MCF 10A (cell line): ENCODE measurements around the gene NECTIN3. TPM values are rescaled to one million over a fixed set of nuclear protein-coding genes. Genes with fewer than 3 reads are reported as not detected.
A peak's percentile ranks its signal among the peaks of the same experiment; 100 is the strongest.

ENCODE experiments used
- BruUV-seq: library from RNA; stranded (reverse); fragments of 400-500 nt; replicated peaks from 2 replicates; lab custom pipeline; 2021; lab: Mats Ljungman, UMichigan
- CTCF ChIA-PET: fragments of 300-600 bp; sonication (Branson Sonifier 250); formaldehyde crosslinking; extraction: SDS; loops from one replicate; lab custom pipeline; 2021; ENCODE audit warnings: antibody characterized with exemption, inconsistent platforms; lab: Yijun Ruan, JAX
- POLR2A ChIA-PET: fragments of 300-600, 350-650 bp; sonication (Branson Sonifier 250); formaldehyde crosslinking; extraction: SDS; loops from one replicate; lab custom pipeline; 2020; ENCODE audit warnings: antibody characterized with exemption, inconsistent platforms; lab: Yijun Ruan, JAX
- DNase-seq: peaks from one replicate; pipeline ENCODE4 v3.0.0-alpha.2; 2018; ENCODE audit not compliant: unreplicated experiment
- H3K27ac Mint-ChIP-seq: one replicate; pipeline ENCODE4 v1.8.0; 2022; ENCODE audit warnings: mild to moderate bottlenecking, low read depth, mixed read lengths; ENCODE audit not compliant: unreplicated experiment
- H3K27me3 Mint-ChIP-seq: one replicate; pipeline ENCODE4 v1.8.0; 2022; ENCODE audit warnings: mixed read lengths; ENCODE audit not compliant: insufficient read depth, unreplicated experiment
- H3K36me3 Mint-ChIP-seq: one replicate; pipeline ENCODE4 v1.8.0; 2022; ENCODE audit warnings: mild to moderate bottlenecking, moderate library complexity, mixed read lengths; ENCODE audit not compliant: insufficient read depth, unreplicated experiment
- H3K4me1 Mint-ChIP-seq: one replicate; pipeline ENCODE4 v1.8.0; 2022; ENCODE audit warnings: mixed read lengths; ENCODE audit not compliant: insufficient read depth, unreplicated experiment
- H3K4me3 Mint-ChIP-seq: one replicate; pipeline ENCODE4 v1.8.0; 2022; ENCODE audit warnings: mild to moderate bottlenecking, moderate library complexity, mixed read lengths; ENCODE audit not compliant: unreplicated experiment
- H3K9me3 Mint-ChIP-seq: one replicate; pipeline ENCODE4 v1.8.0; 2022; ENCODE audit warnings: mixed read lengths; ENCODE audit not compliant: unreplicated experiment
- CTCF ChIP-seq: fragments of 200-600 bp; IDR thresholded peaks from one replicate; pipeline ENCODE4 v1.8.0; 2022; ENCODE audit warnings: antibody characterized with exemption, mild to moderate bottlenecking; ENCODE audit not compliant: unreplicated experiment
- intact Hi-C: fragments of 100-400 bp; cut with micrococcal nuclease; formaldehyde crosslinking; loops from 2 replicates; pipeline ENCODE4 v1.14.1; 2022
- total RNA-seq: library from RNA; stranded (reverse); gene quantifications from 2 replicates; pipeline ENCODE4 v1.2.3, GENCODE V29; 2022

The NECTIN3 gene
- total RNA-seq, 1 experiment from 2014 or later: 25.6 TPM

DNA sequence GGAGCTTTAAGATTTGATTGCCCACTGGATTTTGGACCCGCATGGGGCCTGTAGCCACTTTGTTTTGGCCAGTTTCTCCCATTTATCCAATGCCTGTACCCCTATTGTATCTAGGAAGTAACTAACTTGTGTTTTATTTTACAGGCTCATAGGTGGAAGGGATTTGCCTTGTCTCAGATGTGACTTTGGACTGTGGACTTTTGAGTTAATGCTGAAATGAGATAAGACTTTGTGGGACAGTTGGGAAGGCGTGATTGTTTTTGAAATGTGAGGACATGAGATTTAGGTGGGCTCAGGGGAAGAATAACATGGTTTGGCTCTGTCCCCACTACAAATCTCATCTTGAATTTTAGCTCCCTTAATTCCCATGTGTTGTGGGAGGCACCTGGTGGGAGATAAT, 30.7 kb upstream of the NECTIN3 start:
- Mint-ChIP-seq H3K36me3 (no peaks in the 10 kb centered on the region), H3K27me3 (no peaks in the 10 kb centered on the region), H3K4me1 (no peaks in the 10 kb centered on the region), H3K4me3 (no peak overlapping the region), H3K27ac (no peak overlapping the region), H3K9me3 (peaks cover 15% of the 10 kb centered on the region)
- no peak for DNase-seq
- ChIA-PET CTCF (no interaction called here), POLR2A (no interaction called here)
- BruUV-seq: no TSS peak
- no peak for TF ChIP-seq CTCF
- intact Hi-C loops: no loop called here

GRCh38 chr3:111045564-111045963, 26.1 kb upstream of the NECTIN3 start:
- H3K4me3 Mint-ChIP-seq: no peak overlapping the region
- H3K27ac Mint-ChIP-seq: no peak overlapping the region
- POLR2A ChIA-PET: no interaction called here
- peak; percentile 72 for DNase-seq
- no peaks in the 10 kb centered on the region for H3K4me1 Mint-ChIP-seq
- no peaks in the 10 kb centered on the region for H3K9me3 Mint-ChIP-seq
- CTCF ChIA-PET: no interaction called here
- no peak for TF ChIP-seq CTCF
- no TSS peak for BruUV-seq
- H3K27me3 Mint-ChIP-seq: no peaks in the 10 kb centered on the region
- H3K36me3 Mint-ChIP-seq: no peaks in the 10 kb centered on the region
- intact Hi-C loops: no loop called here

- ChIA-PET CTCF (no interaction called here), POLR2A (no interaction called here)
- Mint-ChIP-seq H3K36me3 (no peaks in the 10 kb centered on the region), H3K27me3 (no peaks in the 10 kb centered on the region), H3K9me3 (no peaks in the 10 kb centered on the region), H3K27ac (no peak overlapping the region), H3K4me1 (no peaks in the 10 kb centered on the region), H3K4me3 (no peak overlapping the region)
- TF ChIP-seq CTCF: no peak
- no peak for DNase-seq
- intact Hi-C loops: no loop called here
- no TSS peak for BruUV-seq
These were observed 24.6 kb upstream of the NECTIN3 start for GRCh38 chr3:111047042-111047441.

DNA sequence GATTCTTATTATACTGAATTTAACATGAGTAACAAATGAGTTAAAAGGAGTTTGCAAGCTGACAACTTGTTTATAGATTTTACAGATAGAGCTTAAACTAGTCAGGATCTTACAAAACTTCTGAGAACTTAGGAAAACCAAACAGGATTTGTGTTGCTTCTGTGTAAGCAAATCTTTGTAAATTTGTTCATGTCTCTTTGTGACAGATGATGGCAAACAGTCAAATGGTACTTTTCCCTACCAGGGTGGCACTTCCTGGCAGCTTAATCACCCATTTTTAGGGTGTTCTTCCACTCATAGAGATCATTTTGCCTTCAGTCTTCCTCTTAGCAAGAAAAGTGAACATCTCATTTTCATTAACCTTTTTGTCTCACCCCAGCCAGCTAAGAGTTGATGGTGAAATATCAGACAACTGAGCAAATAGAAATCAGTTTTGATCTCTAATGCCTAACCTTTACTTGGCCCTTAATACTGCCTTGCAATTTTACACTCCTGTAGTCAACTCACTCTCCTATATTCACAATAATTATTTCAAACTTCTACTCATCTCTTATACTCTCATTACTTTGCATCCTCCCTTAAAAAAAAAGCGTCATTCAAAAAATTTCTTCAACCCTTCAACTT, 23.7 kb upstream of the NECTIN3 start:
- BruUV-seq: no TSS peak
- Mint-ChIP-seq H3K4me1 (no peaks in the 10 kb centered on the region), H3K36me3 (no peaks in the 10 kb centered on the region), H3K27me3 (no peaks in the 10 kb centered on the region), H3K27ac (no peak overlapping the region), H3K9me3 (no peaks in the 10 kb centered on the region), H3K4me3 (no peak overlapping the region)
- CTCF ChIA-PET: interaction anchor here (0.6 kb wide), 1 partner anchor 39 kb away, joined by 3 read pairs; no protein-coding TSS in a partner anchor
- POLR2A ChIA-PET: no interaction called here
- no peak for DNase-seq
- intact Hi-C loops: no loop called here
- TF ChIP-seq CTCF: no peak
